NOMO-1 treated with dmso at 0.1 percent for 144 hours (cell line): ENCODE data around the gene HSPBP1.
A peak's percentile ranks its signal among the peaks of the same experiment; 100 is the strongest.

ENCODE experiments used
- DNase-seq: peaks from one replicate; lab custom pipeline; 2025; ENCODE audit not compliant: unreplicated experiment; lab: John Stamatoyannopoulos, UW

The HSPBP1 gene

DNA sequence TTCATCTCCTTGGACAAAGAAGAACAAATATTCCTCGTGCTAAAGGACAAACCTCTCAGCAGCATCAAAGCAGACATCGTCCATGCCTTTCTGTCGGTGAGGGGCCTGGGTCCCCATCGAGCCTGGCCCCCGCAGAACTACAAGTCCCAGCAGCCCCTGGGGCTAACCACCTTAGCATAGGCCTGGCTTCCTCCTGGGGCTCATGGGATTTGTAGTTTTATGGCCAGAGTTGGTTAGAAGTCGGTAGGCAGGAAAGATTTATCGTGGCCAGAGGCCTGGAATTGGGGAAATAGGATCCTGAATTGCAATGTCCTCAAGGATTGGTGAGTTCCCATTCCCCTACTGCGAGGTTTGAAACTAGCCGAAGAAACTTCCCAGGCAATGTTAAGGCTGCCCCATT lies 25.6 kb upstream of the HSPBP1 start:
- peak; percentile 23 for DNase-seq

DNA sequence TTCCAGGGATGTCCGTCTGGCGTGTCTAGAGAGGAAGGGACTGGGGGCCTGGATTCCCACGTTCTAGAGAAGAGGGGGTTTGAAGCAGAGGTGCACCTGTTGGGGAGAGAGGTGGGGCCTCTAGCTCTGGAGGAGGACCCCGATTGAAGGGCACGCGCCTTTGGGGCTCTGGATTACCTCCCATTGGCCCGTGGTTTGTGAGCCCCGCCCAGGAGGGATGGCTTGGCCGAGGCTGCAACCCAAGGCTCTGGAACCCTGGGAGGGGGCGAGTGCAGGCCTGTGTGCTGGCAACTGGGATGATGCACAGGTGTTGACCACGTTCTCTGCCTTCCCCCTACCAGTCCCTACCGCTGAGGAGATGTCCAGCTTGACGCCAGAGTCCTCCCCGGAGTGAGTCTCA lies 25.1 kb upstream of the HSPBP1 start:
- no peak for DNase-seq

DNA sequence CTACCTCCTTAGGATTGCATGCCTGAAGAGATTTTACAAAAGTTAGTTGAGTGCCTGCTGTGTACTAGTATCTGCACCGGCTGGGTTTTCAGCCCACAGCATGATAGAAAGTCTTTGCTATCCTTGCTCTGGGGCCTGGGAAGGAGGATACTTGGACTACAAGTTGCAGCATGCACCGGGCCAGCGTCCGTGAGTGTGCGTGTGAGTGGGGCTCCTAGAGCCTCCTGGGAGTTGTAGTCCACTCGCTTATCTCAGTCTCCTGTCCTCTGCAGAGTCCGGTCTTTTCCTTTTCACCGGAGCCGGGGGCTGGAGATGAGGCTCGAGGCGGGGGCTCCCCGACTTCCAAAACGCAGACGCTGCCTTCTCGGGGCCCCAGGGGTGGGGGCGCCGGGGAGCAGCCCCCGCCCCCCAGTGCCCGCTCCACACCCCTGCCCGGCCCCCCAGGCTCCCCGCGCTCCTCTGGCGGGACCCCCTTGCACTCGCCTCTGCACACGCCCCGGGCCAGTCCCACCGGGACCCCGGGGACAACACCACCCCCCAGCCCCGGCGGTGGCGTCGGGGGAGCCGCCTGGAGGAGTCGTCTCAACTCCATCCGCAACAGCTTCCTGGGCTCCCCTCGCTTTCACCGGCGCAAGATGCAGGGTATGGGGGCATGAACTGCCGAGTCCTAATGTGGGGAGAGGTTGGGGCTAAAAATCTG lies 24.5 kb upstream of the HSPBP1 start:
- peak; percentile 15 for DNase-seq

DNA sequence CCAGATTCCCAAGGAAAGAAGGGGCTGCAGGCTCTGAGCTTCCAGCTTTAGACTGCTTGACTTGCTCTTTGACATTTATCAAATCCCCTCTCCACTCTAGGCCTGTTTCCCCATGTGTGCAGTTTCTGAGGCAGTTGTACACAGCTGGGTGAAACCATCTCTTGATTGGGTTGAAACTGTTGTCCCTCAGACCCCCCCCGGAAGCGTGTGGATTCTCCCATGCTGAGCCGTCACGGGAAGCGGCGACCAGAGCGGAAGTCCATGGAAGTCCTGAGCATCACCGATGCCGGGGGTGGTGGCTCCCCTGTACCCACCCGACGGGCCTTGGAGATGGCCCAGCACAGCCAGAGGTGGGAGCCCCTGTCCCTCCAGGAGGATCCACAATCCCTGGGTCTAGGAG lies 23.6 kb upstream of the HSPBP1 start:
- no peak for DNase-seq

DNA sequence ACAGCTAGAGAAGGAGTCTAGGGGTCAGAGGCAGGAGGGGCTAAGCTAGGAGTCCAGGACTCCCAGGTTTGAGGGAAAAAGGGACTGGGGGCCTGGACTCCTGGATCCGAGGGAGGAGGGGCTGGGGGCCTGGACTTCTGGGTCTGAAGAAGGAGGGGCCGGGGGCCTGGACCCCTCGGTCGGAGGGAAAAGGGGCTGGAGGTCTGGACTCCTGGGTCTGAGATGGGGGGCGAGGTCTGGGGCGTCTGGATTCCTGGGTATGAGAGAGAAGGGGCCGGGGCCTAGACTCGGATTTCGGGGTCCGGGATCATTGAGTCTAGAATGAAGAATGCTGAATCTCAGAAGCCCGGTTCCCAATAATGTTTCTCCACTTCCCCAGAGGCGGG lies 22.4 kb upstream of the HSPBP1 start:
- no peak for DNase-seq

DNA sequence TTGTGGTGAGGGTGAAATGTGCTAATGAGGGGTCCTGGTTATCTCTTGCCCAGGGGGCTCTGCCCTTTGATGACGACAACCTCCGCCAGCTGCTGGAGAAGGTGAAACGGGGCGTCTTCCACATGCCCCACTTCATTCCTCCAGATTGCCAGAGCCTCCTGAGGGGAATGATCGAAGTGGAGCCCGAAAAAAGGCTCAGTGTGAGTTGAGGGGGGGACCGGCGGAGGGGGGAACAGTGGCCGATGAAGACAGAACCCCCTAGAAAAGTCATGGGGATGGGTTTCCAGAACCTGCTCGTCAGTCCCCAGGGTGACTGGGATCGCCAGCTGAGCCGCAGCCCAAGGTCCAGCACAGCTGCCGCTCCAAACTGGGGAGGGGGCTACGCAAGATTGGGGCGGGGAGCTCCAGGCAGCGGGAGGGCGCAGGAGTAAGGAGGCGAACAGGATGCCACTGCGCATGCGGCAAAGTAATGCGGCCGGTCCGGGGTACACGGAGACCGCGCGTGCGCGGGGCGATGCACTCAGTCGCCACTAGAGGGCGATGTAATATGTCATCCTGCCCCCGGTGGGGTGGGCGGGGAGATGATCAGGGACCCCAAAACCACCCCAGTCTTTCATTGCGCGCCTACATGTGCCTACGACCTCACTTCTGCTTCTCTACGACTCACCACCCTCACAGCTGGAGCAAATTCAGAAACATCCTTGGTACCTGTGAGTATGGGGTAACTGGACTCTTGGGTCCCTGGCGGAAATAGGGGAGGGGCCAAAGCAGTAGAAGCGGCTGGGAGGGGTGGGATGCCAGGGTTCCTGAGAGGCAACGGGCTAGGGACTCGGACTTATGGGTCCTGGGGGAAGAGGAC lies 21.8 kb upstream of the HSPBP1 start:
- DNase-seq: peak; percentile 33

DNA sequence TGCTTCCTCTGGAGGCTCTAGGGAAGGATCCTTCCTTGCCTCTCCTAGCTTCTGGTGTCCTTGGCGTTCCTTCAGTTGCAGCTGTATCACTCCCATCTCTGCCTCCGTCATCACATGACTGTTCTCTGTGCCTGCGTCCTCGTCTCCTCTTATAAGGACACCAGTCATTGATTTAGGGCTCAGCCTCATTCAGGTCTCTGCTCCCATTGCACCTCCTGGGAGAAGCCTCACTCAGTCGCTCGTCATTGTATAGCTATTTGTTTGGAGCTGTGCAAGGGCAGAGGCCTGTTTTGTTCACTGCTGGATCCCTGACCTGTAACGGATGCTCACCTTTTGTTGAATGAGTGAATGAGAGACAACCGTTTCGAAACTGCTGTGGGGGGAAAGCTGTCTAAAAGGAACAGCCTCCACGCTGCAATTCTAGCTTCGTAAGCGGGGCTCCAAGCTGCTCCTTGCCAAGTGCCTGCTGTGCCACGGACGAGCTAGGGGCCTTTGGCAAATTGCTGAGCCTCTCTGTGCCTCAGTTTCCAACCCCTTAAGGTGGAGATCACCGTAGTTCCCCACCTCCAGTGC lies 21.1 kb upstream of the HSPBP1 start:
- no peak for DNase-seq

DNA sequence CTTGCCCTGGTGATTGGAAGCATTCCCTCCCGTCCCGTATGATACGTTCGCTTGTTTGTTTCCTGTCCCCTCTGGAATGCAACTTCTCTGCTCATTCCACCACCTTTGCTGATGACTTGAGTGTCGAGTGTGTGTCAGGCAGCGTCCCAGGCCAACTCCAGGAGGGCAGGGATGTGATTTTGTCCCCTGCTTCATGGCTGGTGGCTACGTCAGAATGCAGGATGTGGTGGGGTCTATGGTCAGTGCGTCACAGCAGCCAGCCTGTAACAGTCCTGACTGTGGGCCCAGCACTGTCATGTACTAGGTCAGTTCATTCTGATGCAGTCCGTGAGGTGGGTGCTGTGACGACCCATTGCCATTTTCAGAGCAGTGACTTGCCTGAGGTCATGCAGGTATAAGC lies 20.1 kb upstream of the HSPBP1 start:
- DNase-seq: no peak

DNA sequence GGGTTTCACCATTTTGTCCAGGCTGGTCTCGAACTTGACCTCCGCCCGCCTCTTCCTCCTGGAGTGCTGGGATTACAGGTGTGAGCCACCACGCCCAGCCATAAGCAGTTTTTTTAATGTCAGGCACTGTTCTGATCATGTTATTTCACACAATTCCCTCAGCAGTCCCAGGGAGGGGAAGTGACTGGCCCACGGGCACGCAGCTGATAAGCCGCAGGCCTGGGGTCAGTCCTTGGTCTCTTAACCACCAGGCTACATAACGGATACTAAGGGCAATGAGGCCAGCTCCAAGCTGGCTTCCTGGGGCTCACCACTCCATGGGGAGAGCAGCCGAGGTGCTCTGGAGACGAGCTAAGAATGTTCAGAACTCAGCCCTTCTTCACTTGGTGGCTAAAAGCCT lies 17.4 kb upstream of the HSPBP1 start:
- no peak for DNase-seq

DNA sequence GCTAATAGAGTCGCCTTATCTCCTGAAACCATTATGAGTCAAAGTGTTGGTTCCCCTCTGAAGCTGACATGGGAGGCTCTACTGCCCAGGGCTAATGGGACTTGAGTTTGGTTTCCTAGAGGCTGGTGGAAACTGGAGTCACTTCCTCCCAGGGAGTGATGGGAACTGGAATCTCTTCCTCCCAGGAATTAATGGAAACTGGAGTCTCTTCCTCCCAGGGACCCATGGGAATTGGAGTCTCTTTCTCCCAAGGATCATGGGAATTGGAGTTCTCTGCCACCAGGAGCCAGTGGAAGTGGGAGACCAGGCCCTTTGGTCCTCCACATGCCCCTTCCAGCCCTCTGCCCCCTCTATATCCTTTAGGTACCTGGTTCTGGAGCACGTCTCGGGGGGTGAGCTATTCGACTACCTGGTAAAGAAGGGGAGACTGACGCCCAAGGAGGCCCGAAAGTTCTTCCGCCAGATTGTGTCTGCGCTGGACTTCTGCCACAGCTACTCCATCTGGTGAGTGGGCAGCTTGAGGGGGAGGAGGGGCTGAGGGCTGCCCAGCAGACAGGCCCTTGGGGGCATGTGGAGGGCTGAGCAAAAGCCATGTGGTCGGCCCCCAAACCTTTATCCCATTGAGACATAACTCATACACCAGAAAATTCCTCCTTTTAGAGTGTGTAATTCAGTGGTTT lies 9.3 kb upstream of the HSPBP1 start:
- DNase-seq: no peak

DNA sequence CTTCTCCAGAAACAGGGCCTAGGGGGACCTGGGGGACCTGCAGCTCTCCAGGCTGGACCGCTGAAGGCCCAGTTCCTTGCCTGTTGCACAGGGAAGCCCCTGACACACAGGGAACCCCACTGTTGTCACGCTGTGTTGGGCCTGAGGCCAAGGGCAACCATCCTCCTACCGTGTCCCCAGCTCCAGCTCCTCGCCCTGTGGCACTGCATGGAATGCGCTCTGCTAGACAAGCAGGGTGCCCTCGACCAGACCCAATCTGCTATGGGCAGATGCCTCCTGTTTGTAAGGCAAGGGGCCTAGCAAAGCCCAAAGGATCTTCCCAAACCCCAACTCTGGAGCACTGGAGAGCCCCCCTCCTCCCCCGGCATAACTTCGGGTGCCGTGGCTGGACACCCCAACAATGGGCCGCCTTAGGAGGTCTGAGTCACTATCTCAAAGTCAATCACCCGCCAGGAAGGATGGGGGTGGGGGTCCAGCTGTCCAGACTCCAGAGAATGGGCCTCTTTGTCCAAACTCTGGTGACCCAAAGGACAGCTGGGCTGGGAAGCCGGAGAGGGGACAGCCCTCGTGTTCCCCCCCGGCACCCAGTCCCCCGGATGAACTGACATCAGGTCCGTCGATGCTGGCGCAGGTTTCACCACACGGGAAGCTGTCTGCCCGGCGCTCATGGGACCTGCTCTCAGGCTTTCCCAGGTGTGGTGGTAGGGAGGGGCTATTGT lies 7.6 kb upstream of the HSPBP1 start:
- DNase-seq: no peak

DNA sequence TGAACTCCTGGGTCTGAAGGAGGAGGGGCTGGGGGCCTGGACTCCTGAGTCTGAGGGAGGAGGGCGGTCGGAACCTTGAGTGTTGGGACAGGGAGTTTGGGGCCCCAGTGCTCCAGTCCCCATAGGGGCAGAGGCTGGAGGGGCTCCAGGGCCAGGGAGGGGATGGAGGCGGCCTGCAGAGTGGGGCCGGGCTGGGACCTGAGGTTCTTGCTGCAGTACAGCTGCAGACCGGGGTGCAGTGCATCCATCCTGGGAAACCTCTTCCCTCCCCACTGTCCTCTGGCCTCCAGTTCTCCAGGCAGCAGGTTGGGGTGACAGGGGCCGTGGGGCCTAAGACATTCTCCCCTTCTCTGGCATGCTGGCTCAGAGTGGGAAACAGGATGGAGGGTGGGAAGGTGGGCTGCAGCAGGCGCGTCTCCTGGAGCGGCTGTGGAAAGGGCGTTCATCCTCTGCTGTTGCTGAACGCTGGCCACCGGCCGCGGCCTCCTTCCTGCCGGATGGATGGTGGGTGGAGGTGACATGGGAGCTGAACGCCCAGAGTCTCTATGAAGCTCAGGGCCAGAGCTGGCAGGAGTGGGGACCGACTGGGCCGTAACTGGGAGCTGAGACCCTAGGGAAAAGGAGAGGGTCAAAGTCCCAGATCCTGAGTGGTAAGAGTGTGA lies 5.5 kb upstream of the HSPBP1 start:
- DNase-seq: no peak

DNA sequence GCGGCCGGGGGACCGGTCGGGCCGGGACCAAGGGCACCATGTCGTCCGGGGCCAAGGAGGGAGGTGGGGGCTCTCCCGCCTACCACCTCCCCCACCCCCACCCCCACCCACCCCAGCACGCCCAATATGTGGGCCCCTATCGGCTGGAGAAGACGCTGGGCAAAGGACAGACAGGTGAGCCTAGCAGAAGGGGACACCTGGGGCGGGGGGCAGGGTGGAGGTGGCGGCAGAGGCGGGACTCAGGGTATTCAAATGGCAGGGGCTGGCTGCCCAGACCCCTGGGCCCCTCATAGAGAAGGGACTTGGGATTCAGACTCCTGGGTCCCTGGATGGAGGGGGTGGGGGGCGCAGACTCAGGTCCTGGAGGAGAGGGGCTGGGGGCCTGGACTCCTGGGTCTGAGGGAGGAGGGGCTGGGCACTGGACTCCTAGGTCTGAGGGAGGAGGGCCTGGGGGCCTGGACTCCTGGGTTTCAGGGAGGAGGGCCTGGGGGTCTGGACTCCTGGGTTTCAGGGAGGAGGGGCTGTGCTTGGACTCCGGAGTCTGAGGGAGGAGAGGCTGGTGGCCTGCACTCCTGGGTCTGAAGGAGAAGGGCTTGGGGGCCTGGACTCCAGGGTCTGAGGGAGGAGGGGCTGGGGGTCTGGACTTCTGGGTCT lies 4.6 kb upstream of the HSPBP1 start:
- DNase-seq: no peak

DNA sequence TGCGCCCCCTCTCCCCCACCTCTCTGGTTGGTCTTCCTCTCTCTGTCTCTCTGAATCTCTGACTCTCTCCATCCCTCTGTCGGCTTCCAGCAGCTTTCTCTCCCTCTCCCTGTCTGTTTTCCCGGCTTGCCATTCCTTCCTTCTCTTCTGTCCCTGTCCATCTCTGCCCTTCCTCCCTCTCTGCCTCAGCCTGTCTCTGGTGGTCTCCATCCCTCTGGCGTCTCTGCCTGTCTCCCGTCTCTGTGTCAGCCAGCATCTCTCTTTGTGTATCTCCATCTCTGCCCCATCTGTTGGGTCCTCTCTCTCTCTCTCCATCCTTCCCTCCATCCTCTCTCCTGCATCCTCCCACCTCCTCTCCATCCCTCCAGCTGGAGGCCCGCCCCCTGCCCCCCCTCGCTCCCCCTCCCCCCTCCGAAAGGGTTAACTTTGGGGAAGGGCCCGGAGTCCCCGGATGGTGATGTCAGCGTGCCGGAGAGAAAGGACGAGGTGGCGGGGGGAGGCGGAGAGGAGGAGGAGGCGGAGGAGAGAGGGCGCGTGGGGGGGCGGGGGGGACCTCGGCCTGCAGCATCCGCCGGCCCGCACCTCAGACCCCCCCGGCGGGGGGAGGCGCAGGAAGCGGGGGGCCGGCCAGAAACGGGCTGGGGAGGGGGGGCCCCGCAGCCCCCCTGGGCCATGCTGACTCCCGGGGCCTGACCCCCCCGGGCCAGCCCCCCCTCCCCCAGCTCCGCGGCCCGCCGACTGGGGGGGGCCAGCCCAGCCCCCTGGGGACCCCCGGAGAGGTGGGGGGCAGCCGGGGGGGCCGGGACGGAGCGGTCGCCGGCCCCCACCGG lies 3.9 kb upstream of the HSPBP1 start, which contains the start of gene BRSK1:
Gene BRSK1 (plus strand): TSS at position 450 of the 830 bp plus-strand sequence. CDS start 446 bp downstream, outside the sequence.
- no peak for DNase-seq

DNA sequence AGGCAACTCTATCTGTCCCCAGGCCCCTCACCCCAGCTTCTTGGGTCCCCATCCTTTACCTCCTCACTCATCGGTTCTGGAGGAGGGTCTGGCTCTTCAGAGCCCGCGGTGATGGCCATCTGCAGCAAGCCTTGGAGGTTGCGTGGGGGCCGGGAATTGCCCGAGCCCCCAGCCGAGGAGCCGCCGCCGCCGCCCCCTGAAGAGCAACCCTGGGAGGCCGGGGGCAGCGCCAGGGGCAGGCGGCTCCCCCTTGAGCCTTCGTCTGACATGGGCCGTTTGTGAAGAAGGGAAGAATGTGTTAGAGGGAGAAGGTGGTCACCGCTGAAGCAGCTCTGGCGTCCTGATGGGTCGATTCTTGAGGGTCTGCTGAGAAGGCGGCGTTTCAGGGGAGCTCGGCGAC lies 570 bp downstream of the HSPBP1 start:
- DNase-seq: no peak

DNA sequence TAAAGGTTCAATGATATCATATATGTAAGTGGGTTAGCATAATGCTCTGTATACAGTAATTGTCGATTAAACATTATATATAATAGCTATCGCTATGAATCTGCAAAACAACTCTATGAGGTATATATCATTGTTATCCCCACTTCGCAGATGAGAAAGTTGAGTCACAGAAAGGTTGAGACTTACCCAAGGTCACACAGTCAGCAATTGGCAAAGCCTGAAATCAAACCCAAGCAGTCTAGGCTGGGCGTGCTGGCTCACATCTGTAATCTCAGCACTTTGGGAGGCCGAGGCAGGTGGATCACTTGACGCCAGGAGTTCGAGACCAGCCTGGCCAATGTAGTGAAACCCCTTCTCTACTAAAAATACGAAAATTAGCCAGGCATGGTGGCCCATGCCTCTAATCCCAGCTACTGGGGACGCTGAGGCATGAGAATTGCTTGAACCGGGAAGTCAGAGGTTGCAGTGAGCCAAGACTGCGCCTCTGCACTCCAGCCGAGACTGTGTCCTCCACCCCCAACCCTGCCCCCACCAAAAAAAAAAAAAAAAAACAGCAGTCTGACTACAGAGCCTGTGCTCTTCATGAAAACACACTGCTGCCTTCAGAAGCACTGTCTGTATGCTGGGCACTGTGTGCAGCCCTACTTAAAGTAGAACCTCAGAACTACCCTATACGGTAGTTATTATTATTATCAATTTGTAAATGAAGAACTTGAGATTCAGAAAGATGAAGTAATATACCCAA lies 1.3 kb downstream of the HSPBP1 start:
- DNase-seq: no peak

DNA sequence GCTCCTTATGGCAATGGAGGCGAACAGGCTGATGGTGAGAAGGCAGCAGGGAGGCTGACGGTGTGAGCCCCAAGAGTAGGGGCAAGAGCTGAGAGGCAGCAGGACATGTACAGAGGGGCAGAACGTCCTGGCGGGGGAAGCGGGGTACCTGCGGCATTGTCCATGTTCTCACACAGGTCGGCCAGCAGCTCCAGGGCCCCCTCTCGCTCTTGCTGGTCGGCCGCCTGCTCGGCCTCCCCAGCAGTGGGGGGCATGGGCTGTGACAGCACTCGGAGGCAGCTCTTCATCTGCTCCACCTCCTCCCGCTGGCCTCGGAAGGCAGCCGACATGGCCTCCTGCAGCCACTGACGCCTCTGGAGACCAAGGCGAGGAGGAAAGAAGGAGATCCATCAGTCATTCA lies 2.4 kb downstream of the HSPBP1 start:
- DNase-seq: no peak

DNA sequence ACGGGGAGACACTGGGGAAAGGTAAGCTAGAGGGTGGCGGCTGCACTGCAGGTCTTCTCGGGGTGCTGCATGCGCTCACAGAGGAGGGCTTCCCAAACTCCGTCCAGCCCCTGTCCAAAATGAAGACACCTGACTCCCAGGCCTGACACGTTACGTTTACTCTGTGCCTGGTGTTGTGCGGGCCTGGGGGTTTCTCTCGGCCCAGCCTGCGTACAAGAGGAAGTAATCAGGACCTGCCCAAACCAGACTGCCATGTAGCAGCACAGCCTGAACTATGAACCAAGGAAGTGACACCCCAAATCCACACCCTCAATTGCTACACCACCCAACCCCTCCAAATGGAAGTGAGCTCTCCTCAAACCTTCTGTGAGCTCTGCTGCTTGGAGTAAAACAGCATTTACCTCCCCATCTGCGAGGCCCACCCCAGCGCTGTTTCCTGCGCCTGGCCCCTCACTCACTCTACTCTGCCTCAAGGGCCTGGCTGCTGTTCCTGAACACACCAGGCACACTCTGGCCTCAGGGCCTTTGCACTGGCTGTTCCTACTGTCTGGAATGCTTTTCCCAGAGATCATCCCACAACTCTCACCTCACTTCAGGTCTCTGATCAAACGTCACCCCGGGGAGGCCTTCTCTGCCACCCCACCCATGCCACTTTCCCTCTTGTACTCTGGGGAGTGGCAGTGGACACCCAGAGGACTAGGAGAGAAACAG lies 3.0 kb downstream of the HSPBP1 start:
- DNase-seq: peak; percentile 66
